PC-9 (cell line): ENCODE measurements around the gene SLC6A3. TPM values are rescaled to one million over a fixed set of nuclear protein-coding genes. Genes with fewer than 3 reads are reported as not detected.
A peak's percentile ranks its signal among the peaks of the same experiment; 100 is the strongest.

Experiments
- BruUV-seq: library from RNA; stranded (reverse); fragments of 400-500 nt; replicated peaks from 2 replicates; lab custom pipeline; 2021; lab: Mats Ljungman, UMichigan
- CTCF ChIA-PET: fragments of 300-600 bp; sonication (Branson Sonifier 250); formaldehyde crosslinking; loops from one replicate; lab custom pipeline; 2022; ENCODE audit warnings: antibody characterized with exemption; lab: Charles Lee
- POLR2A ChIA-PET: fragments of 300-600 bp; sonication (Branson Sonifier 250); formaldehyde crosslinking; loops from one replicate; lab custom pipeline; 2022; ENCODE audit warnings: antibody characterized with exemption; ENCODE audit not compliant: unreplicated experiment; lab: Charles Lee
- DNase-seq, 2 experiments: peaks; one replicate each; pipeline versions ENCODE4 v3.0.0 to v3.0.0-alpha.2; 2015 to 2022; ENCODE audit warnings: mixed read lengths in 1 of 2
- H2AFZ ChIP-seq: fragments of 200-600 bp; sonication (generic); 2 replicates; pipeline ENCODE4 v1.8.1; 2017; ENCODE audit warnings: antibody characterized with exemption
- H3F3A ChIP-seq: fragments of 200-600 bp; sonication (generic); 2 replicates; pipeline ENCODE4 v1.8.1; 2017; ENCODE audit warnings: antibody characterized with exemption, mild to moderate bottlenecking, low read depth; ENCODE audit not compliant: insufficient read depth
- H3K27ac ChIP-seq: fragments of 200-600 bp; sonication (generic); 2 replicates; pipeline ENCODE4 v1.6.1; 2016; ENCODE audit warnings: mixed run types
- H3K27me3 ChIP-seq: fragments of 200-600 bp; sonication (generic); 2 replicates; pipeline ENCODE4 v1.6.1; 2016; ENCODE audit warnings: low read depth, mixed run types; ENCODE audit not compliant: insufficient read depth
- H3K36me3 ChIP-seq: fragments of 200-600 bp; sonication (generic); 2 replicates; pipeline ENCODE4 v1.6.1; 2016; ENCODE audit warnings: low read depth, mixed run types
- H3K4me1 ChIP-seq: fragments of 200-600 bp; sonication (generic); replicated peaks from 2 replicates; pipeline ENCODE4 v1.6.1; 2016; ENCODE audit warnings: mixed run types; ENCODE audit not compliant: insufficient read depth
- H3K4me2 ChIP-seq: fragments of 200-600 bp; sonication (generic); 2 replicates; pipeline ENCODE4 v1.6.1; 2017; ENCODE audit warnings: mixed run types
- H3K4me3 ChIP-seq: fragments of 200-600 bp; sonication (generic); 2 replicates; pipeline ENCODE4 v1.6.1; 2016; ENCODE audit warnings: mixed run types
- H3K79me2 ChIP-seq: fragments of 200-600 bp; sonication (generic); 2 replicates; pipeline ENCODE4 v1.6.1; 2017; ENCODE audit warnings: low read depth, mixed run types
- H3K9me2 ChIP-seq: fragments of 200-600 bp; sonication (generic); 2 replicates; pipeline ENCODE4 v1.8.1; 2017; ENCODE audit warnings: mild to moderate bottlenecking; ENCODE audit not compliant: insufficient read depth
- H3K9me3 ChIP-seq: fragments of 200-600 bp; sonication (generic); 2 replicates; pipeline ENCODE4 v1.8.1; 2016; ENCODE audit warnings: low read depth; ENCODE audit not compliant: insufficient read depth
- H4K20me1 ChIP-seq: fragments of 200-600 bp; sonication (generic); 2 replicates; pipeline ENCODE4 v1.8.1; 2017; ENCODE audit not compliant: insufficient read depth
- EZH2 ChIP-seq: fragments of 200-600 bp; sonication (generic); IDR thresholded peaks from 2 replicates; pipeline ENCODE4 v1.8.0; 2017; ENCODE audit warnings: antibody characterized with exemption, low read depth
- intact Hi-C: fragments of 100-400 bp; cut with micrococcal nuclease; formaldehyde crosslinking; loops from one replicate; pipeline ENCODE4 v1.10.0; 2022; ENCODE audit not compliant: unreplicated experiment
- total RNA-seq: library from RNA; stranded (reverse); gene quantifications from 2 replicates; pipeline ENCODE4 v1.2.3, GENCODE V29; 2021
- TF ChIP-seq, protein P1 (sequence below): fragments of 200-600 bp; sonication (generic); conservative IDR thresholded peaks from 2 replicates; pipeline ENCODE4 v1.6.1; 2017; ENCODE audit warnings: mixed run types, antibody characterized with exemption, mild to moderate bottlenecking, moderate library complexity

Gene SLC6A3
- total RNA-seq, 1 experiment from 2014 or later, result not detected

- Histone ChIP-seq H3K36me3 (no peaks in the 10 kb centered on the region), H3K4me2 (no peak overlapping the region), H3K4me1 (no peaks in the 10 kb centered on the region), H4K20me1 (peaks cover 9% of the 10 kb centered on the region; the same call in 1 of the 2 replicates), H3K27ac (no peak overlapping the region), H3K4me3 (no peak overlapping the region), H3K79me2 (no peaks in the 10 kb centered on the region), H2AFZ (no peak overlapping the region), H3K9me2 (no peaks in the 10 kb centered on the region), H3K9me3 (no peaks in the 10 kb centered on the region), H3F3A (no peaks in the 10 kb centered on the region), H3K27me3 (peaks cover 98% of the 10 kb centered on the region)
- DNase-seq, result no peak
- POLR2A ChIA-PET, result no interaction called here
- no peak for TF ChIP-seq EZH2
- no TSS peak for BruUV-seq
- CTCF ChIA-PET, result no interaction called here
- intact Hi-C loops, result no loop called here
Measured at GRCh38 chr5:1410156-1411014, 34.9 kb downstream of the SLC6A3 start.

DNA sequence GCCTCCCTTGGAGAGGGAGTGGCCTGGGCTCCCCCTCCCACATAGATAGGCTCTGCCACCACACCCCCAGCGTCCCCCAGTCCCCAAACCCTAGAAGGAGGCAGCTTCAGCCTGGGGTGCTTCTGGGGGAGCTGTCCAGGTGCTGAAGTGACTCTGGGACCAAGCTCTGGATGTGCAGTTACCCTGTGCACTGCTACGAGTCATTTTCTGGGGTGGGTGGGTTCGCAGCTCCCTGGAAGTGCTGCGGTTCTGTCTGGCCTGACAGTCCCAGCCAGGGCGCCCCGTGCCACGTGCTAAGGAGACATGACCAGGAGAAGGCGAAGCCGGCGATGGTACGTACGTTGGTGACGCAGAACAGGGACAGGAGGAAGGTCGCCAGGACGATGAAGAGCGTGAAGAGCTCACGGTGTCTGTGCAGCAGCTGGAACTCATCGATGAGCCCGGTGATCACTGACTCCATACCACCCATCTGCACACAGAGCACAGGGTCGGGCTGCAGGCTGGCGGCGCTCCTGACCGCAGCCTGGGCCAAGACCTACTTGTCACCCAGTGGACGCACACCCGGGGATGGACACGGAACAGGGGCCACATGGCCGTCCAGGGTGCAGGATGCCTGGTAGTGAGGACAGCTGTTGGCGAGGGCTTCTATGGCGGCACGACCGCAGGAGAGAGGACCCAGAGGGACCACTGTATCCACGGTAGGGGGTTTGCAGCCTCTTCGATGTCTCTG lies 35.7 kb downstream of the SLC6A3 start:
- H3K9me2 ChIP-seq, result no peaks in the 10 kb centered on the region
- BruUV-seq, result no TSS peak
- no peak overlapping the region for H3K4me3 ChIP-seq
- no peaks in the 10 kb centered on the region for H3K9me3 ChIP-seq
- H3K4me2 ChIP-seq, result no peak overlapping the region
- TF ChIP-seq, protein P1, sequence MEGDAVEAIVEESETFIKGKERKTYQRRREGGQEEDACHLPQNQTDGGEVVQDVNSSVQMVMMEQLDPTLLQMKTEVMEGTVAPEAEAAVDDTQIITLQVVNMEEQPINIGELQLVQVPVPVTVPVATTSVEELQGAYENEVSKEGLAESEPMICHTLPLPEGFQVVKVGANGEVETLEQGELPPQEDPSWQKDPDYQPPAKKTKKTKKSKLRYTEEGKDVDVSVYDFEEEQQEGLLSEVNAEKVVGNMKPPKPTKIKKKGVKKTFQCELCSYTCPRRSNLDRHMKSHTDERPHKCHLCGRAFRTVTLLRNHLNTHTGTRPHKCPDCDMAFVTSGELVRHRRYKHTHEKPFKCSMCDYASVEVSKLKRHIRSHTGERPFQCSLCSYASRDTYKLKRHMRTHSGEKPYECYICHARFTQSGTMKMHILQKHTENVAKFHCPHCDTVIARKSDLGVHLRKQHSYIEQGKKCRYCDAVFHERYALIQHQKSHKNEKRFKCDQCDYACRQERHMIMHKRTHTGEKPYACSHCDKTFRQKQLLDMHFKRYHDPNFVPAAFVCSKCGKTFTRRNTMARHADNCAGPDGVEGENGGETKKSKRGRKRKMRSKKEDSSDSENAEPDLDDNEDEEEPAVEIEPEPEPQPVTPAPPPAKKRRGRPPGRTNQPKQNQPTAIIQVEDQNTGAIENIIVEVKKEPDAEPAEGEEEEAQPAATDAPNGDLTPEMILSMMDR, result no peak
- TF ChIP-seq EZH2, result no peak
- H3K79me2 ChIP-seq, result no peaks in the 10 kb centered on the region
- H3K27ac ChIP-seq, result no peak overlapping the region
- peaks cover 9% of the 10 kb centered on the region; the same call in 1 of the 2 replicates for H4K20me1 ChIP-seq
- no peaks in the 10 kb centered on the region for H3K4me1 ChIP-seq
- intact Hi-C loops, result no loop called here
- no peaks in the 10 kb centered on the region for H3F3A ChIP-seq
- DNase-seq, result peak in 1 of 2 experiments; percentile 57
- ChIA-PET POLR2A (no interaction called here), CTCF (no interaction called here)
- no peak overlapping the region for H2AFZ ChIP-seq
- H3K36me3 ChIP-seq, result no peaks in the 10 kb centered on the region
- peaks cover 98% of the 10 kb centered on the region for H3K27me3 ChIP-seq

DNA sequence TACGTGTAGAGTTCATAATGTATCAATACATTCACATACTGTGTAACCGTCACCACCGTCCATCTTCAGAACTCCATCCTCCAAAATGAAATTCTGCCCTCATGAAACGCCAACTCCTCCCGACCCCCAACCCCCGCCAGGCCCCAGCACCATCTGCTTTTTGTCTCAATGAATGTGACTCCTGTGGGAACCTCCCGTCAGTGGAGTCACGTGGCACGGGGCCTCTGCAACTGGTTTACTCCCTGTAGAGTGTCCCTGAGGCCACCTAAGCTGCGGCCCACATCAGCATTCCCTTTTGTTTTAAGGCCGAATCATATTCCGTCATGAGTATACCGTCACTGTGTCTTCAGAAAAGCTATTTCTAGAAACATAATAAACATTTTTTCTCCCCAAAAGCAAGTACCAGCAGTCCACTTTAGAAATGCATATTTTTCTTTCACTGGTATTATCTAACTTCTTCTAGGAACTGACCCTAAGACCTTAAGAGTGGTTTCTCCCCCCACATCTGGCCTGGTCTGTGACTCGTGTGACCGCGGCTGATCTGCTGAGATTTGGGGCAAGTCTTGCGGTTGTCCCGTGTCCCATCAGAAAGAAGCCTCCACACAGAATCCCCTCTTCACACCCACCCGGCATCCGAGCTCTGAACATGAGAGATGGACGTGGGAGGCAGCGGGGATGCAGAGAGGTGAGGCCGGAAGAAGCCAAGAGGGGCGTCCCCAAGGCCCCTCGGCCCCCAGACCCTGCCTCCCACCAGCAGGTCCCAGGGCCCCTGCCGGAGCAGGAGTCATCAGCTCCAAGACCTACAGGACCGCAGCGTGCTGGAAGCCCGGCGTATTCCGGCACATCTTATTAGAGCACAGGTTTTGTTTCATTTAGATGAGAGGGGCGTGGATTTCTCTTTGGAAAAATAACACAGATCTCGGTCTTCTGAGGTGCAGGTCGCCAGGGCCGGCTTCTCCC lies 38.3 kb downstream of the SLC6A3 start:
- intact Hi-C loops, result no loop called here
- no TSS peak for BruUV-seq
- H3K27ac ChIP-seq, result no peak overlapping the region
- peaks cover 9% of the 10 kb centered on the region; the same call in 1 of the 2 replicates for H4K20me1 ChIP-seq
- CTCF ChIA-PET, result interaction anchor here (0.7 kb wide), 2 partner anchors 73 to 269 kb away, joined by 4 to 5 read pairs; no protein-coding TSS in a partner anchor
- no peak for DNase-seq
- no peak overlapping the region for H3K4me3 ChIP-seq
- H3K4me1 ChIP-seq, result no peaks in the 10 kb centered on the region
- H3K4me2 ChIP-seq, result no peak overlapping the region
- no peaks in the 10 kb centered on the region for H3K9me3 ChIP-seq
- H3K27me3 ChIP-seq, result peaks cover 99% of the 10 kb centered on the region
- no peaks in the 10 kb centered on the region for H3K79me2 ChIP-seq
- TF ChIP-seq, protein P1, result no peak
- TF ChIP-seq EZH2, result no peak
- POLR2A ChIA-PET, result no interaction called here
- no peaks in the 10 kb centered on the region for H3K36me3 ChIP-seq
- H3F3A ChIP-seq, result no peaks in the 10 kb centered on the region
- no peak overlapping the region for H2AFZ ChIP-seq
- H3K9me2 ChIP-seq, result no peaks in the 10 kb centered on the region
